Keratinocyte (primary cell): ENCODE results near the gene DCAF6. TPM values are rescaled to one million over a fixed set of nuclear protein-coding genes. Genes with fewer than 3 reads are reported as not detected.

Experiments
- DNase-seq: peaks from one replicate; pipeline ENCODE4 v3.0.0-alpha.2; 2011; ENCODE audit warnings: low read depth, missing footprints, low spot score
- FAIRE-seq: peaks from 2 replicates; lab custom pipeline; 2011; peaks lifted over from hg19 to GRCh38; lab: Jason Lieb, UNC
- H2AFZ ChIP-seq: 2 replicates; pipeline ENCODE4 v1.6.0; 2012; ENCODE audit warnings: low read length, control low read depth, inconsistent platforms; ENCODE audit not compliant: control insufficient read depth
- H3K27ac ChIP-seq: 2 replicates; pipeline ENCODE4 v1.5.1; 2011; ENCODE audit warnings: low read length; ENCODE audit not compliant: control insufficient read depth, insufficient read depth
- H3K27me3 ChIP-seq: 3 replicates; pipeline ENCODE4 v1.6.0; 2011; ENCODE audit warnings: low read length; ENCODE audit not compliant: control insufficient read depth, insufficient read depth; ENCODE audit errors: extremely low read depth
- H3K36me3 ChIP-seq, 2 experiments: 2 replicates in 1 of 2; 3 replicates in 1 of 2; pipeline ENCODE4 v1.5.1; 2011; ENCODE audit warnings: low read length in 2 of 2, mild to moderate bottlenecking in 1 of 2; ENCODE audit not compliant: control insufficient read depth in 2 of 2, insufficient read depth in 2 of 2; ENCODE audit errors: extremely low read depth in 1 of 2
- H3K4me1 ChIP-seq: 3 replicates; pipeline ENCODE4 v1.5.1; 2011; ENCODE audit warnings: low read length; ENCODE audit not compliant: control insufficient read depth, insufficient read depth; ENCODE audit errors: extremely low read depth
- H3K4me2 ChIP-seq: 3 replicates; pipeline ENCODE4 v1.6.0; 2011; ENCODE audit warnings: low read depth, low read length; ENCODE audit not compliant: control insufficient read depth, insufficient read depth; ENCODE audit errors: extremely low read depth
- H3K4me3 ChIP-seq, 3 experiments: fragments of 200-600 bp in 1 of 3; sonication (generic) in 1 of 3; 2 replicates in 2 of 3; 3 replicates in 1 of 3; pipeline ENCODE4 v1.5.1; 2011 to 2016; ENCODE audit warnings: low read length in 3 of 3, mild to moderate bottlenecking in 3 of 3, control low read depth in 2 of 3, inconsistent platforms in 1 of 3, low read depth in 1 of 3, mixed read lengths in 1 of 3, mixed run types in 1 of 3, moderate library complexity in 1 of 3; ENCODE audit not compliant: control insufficient read depth in 2 of 3, insufficient read depth in 2 of 3; ENCODE audit errors: extremely low read depth in 1 of 3
- H3K79me2 ChIP-seq: 2 replicates; pipeline ENCODE4 v1.6.0; 2012; ENCODE audit warnings: low read length; ENCODE audit not compliant: control insufficient read depth, insufficient read depth
- H3K9ac ChIP-seq: 3 replicates; pipeline ENCODE4 v1.6.0; 2011; ENCODE audit warnings: low read length; ENCODE audit not compliant: control insufficient read depth, insufficient read depth; ENCODE audit errors: extremely low read depth
- H3K9me1 ChIP-seq: 3 replicates; pipeline ENCODE4 v1.6.0; 2011; ENCODE audit warnings: low read length; ENCODE audit not compliant: control insufficient read depth, insufficient read depth; ENCODE audit errors: extremely low read depth
- H3K9me3 ChIP-seq: 2 replicates; pipeline ENCODE4 v1.5.1; 2012; ENCODE audit warnings: low read depth, low read length; ENCODE audit not compliant: control insufficient read depth
- H4K20me1 ChIP-seq: 3 replicates; pipeline ENCODE4 v1.6.0; 2011; ENCODE audit warnings: low read length; ENCODE audit not compliant: control insufficient read depth, insufficient read depth; ENCODE audit errors: extremely low read depth
- CTCF ChIP-seq, 3 experiments: IDR thresholded peaks in 1 of 3; conservative IDR thresholded peaks in 1 of 3; optimal IDR thresholded peaks in 1 of 3; 2 replicates in 2 of 3; 3 replicates in 1 of 3; pipeline versions ENCODE3 to v1.5.1; 2011; ENCODE audit warnings: low read length in 3 of 3, mild to moderate bottlenecking in 3 of 3, moderate library complexity in 2 of 3, control low read depth in 1 of 3, inconsistent platforms in 1 of 3; ENCODE audit not compliant: insufficient read depth in 2 of 3; ENCODE audit errors: extremely low read depth in 1 of 3
- EZH2 ChIP-seq: IDR thresholded peaks from one replicate; pipeline ENCODE4 v1.6.1; 2012; ENCODE audit warnings: inconsistent platforms, mild to moderate bottlenecking, low read length, moderate library complexity
- dilution Hi-C: fragments of 300-500 bp; cut with MboI; formaldehyde crosslinking; loops from one replicate; pipeline ENCODE4 v1.7.0; 2020; ENCODE audit warnings: low sequenced_read_pairs; ENCODE audit not compliant: extremely low pct_ligation_motif_present
- polyA plus RNA-seq, 5 experiments: library from polyadenylated mRNA; depleted of rRNA in 3 of 5; stranded (reverse) in 3 of 5; stranded (forward) in 1 of 5; unstranded in 1 of 5; fragments of >200 nt; gene quantifications; 1 replicate in 1 of 5; 2 replicates in 3 of 5; 3 replicates in 1 of 5; pipeline versions ENCODE4 v1.2.1 to v1.2.3, GENCODE V29; 2011 to 2012; ENCODE audit warnings: missing spikeins in 2 of 5, low read depth in 1 of 5, low replicate concordance in 1 of 5

Gene DCAF6
- polyA plus RNA-seq, 1 donor (not counting 4 experiments of a cell fraction or from before 2014, with no cell fraction given) = 109 TPM

GRCh38 chr1:167997037-167997575 is 60.6 kb downstream of the DCAF6 start:
- Histone ChIP-seq H3K79me2 (no peaks in the 10 kb centered on the region), H4K20me1 (no peaks in the 10 kb centered on the region), H3K9me3 (no peaks in the 10 kb centered on the region), H3K4me3 (no peak overlapping the region), H3K27me3 (no peaks in the 10 kb centered on the region), H3K4me2 (no peak overlapping the region), H3K27ac (no peak overlapping the region), H3K36me3 (peaks cover 0 to 3% of the 10 kb centered on the region in 2 experiments), H3K4me1 (no peaks in the 10 kb centered on the region), H3K9me1 (no peaks in the 10 kb centered on the region), H3K9ac (no peak overlapping the region), H2AFZ (no peak overlapping the region)
- no peak for DNase-seq
- dilution Hi-C loops = no loop called here
- no peak for TF ChIP-seq CTCF (optimal IDR thresholded peaks at IDR 0.05 in 1 of 3, IDR thresholded peaks at IDR 0.05 in 1 of 3, conservative IDR thresholded peaks at IDR 0.05 in 1 of 3; ENCODE audit: extremely low read depth in 1 of 3, insufficient read depth in 2 of 3, low read length in 3 of 3)
- TF ChIP-seq EZH2 = no peak
- FAIRE-seq = no peak

- Histone ChIP-seq H3K27ac (no peak overlapping the region), H3K4me1 (no peaks in the 10 kb centered on the region), H3K9ac (no peak overlapping the region), H4K20me1 (no peaks in the 10 kb centered on the region), H3K9me3 (no peaks in the 10 kb centered on the region), H3K4me3 (no peak overlapping the region), H2AFZ (no peak overlapping the region), H3K79me2 (no peaks in the 10 kb centered on the region), H3K9me1 (no peaks in the 10 kb centered on the region), H3K4me2 (no peak overlapping the region), H3K27me3 (no peaks in the 10 kb centered on the region), H3K36me3 (peaks cover 3 to 4% of the 10 kb centered on the region in 2 experiments)
- FAIRE-seq (no peak), DNase-seq (no peak)
- TF ChIP-seq EZH2 (no peak), CTCF (optimal IDR thresholded peaks at IDR 0.05 in 1 of 3, IDR thresholded peaks at IDR 0.05 in 1 of 3, conservative IDR thresholded peaks at IDR 0.05 in 1 of 3; ENCODE audit: extremely low read depth in 1 of 3, insufficient read depth in 2 of 3, low read length in 3 of 3) (no peak)
- dilution Hi-C loops = no loop called here
These were observed 63.4 kb downstream of the DCAF6 start for GRCh38 chr1:167999877-168000276.
